Erythroblast (primary cell): ENCODE results near the gene WNT3.

Experiments
- GATA1 ChIP-seq: IDR thresholded peaks from 2 replicates; pipeline ENCODE4 v1.6.1; 2011; ENCODE audit warnings: low read depth, mild to moderate bottlenecking, control low read depth, low read length, moderate library complexity
- POLR2A ChIP-seq: IDR thresholded peaks from 2 replicates; pipeline ENCODE4 v1.6.1; 2011; ENCODE audit warnings: mild to moderate bottlenecking, low read length

DNA sequence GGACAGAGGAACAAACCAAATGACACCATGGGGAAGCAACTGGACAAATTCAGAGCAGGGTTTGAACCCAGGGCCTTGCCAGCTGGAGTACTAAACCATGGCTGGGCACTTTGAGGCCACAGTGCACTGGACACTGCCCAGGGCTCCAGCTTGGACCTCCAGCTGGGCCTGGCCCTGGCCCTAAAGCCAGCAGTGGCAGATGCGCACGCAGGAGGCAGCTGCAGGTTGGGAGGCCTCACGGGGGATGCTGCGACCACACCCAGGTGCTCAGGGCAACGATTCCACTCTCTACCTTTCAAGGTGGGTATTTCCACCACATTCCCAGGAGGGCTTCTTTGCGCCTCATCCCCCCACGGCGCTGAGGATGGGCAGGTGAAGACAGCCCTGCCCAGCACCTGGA is 28.9 kb downstream of the WNT3 start:
- no peak for TF ChIP-seq POLR2A
- no peak for TF ChIP-seq GATA1
